HG02943 (cell line): ENCODE measurements around the gene HINT2.

Experiments used
- ATAC-seq: cut with Tn5 transposase; IDR thresholded peaks from one replicate; pipeline ENCODE4 v1.9.1; 2021; ENCODE audit warnings: mild to moderate bottlenecking, low read depth, moderate library complexity; ENCODE audit not compliant: unreplicated experiment

The HINT2 gene

GRCh38 chr9:35841645-35841900 lies 26.7 kb upstream of the HINT2 start:
- ATAC-seq: no peak

DNA sequence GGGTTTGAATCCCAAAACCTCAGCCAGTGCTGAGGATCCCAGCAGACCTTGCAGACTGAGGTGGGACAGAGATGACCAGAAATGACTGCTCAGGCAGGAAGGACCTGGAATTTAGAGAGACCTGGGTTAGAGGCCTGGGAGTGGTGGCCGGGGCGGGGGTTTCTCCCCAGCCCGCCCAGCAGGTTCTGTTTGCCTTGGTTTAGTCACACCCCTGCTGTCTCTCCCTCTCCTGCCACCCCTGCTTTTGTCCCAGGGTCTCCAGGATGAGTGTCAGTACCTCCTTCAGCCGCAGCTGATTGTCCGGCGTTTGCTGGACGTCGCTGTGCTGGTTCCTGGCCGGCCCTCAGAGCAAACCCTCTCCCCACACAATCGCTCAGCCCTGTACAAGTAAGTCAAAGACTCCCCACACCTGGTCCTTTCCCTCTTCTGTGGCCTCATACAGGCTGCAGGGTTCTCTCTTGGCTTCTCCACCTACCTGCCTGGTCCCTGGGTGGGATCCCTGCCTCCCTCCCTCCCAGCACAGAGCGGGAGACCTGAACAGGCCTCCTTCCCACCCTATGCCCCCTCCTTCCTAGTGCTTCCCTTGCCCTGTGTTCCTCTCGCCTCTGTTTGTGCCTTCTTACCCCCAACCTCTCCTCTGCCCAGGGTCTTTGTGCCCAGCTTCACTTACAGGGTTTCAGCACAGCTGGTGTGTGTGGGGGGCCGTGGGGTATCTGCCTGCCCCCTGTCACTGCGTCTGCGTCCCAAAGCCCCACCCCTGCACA lies 26.2 kb upstream of the HINT2 start:
- ATAC-seq: no peak

DNA sequence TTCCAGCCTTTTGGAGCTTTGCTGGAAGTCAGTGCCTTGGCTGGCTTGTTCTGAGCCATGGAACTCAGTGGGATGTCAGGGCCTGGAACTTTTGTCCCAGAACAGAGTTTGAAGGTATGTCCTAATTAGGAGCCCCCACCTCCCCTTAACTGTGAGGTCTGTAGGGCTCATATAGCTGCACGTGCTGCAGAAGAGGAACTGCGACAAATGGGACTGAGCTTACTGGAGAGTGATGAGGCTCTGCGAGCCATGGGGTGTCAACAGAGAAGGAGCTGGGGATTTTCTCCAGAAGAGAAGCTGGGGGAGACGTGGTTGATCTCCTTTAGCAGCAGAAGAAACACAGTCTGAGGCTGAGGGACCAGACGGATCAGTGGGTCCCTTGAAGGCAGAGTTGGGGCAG lies 25.1 kb upstream of the HINT2 start:
- no peak for ATAC-seq

DNA sequence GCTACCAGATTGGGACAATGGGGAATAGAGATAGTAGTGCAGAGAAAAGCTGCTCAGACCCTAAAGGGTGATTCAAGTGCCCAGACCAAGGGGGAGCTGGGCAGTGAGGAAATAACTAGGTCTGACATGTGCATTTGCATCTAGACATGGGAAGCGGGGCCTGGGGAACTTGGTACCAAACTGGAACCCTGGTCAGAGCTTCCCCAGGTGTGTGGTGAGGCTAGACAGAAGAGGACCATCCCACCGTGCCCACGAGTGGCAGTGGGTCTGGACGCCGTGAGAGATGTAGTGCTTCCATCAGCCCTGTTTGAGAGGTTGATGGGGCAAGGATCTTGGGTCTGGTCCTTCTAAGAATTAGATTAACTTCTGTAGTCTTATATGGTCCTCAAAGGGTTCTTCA lies 21.8 kb upstream of the HINT2 start:
- ATAC-seq: no peak

- no peak for ATAC-seq
These were observed 20.9 kb upstream of the HINT2 start for GRCh38 chr9:35835766-35836165.

DNA sequence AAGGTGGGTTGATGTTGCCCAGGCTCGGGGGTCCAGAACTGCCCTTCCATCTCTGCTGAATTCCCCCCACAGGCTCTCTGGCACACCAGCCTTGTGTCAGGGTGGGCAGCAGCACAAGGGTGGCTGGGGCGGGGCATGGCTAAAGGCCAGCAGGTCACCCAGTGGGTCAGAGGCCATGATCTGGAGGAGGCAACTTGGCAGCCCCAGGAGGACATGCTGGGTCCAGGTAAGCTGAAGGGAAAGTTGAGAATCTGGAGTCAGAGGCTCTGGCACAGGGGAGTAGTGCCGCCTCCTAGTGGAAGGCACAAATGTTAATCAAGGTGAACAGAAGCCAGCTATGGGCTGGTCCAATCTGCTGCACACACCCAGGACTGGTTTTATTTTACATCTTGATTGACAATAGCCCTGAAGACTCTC lies 20.4 kb upstream of the HINT2 start:
- ATAC-seq: no peak

DNA sequence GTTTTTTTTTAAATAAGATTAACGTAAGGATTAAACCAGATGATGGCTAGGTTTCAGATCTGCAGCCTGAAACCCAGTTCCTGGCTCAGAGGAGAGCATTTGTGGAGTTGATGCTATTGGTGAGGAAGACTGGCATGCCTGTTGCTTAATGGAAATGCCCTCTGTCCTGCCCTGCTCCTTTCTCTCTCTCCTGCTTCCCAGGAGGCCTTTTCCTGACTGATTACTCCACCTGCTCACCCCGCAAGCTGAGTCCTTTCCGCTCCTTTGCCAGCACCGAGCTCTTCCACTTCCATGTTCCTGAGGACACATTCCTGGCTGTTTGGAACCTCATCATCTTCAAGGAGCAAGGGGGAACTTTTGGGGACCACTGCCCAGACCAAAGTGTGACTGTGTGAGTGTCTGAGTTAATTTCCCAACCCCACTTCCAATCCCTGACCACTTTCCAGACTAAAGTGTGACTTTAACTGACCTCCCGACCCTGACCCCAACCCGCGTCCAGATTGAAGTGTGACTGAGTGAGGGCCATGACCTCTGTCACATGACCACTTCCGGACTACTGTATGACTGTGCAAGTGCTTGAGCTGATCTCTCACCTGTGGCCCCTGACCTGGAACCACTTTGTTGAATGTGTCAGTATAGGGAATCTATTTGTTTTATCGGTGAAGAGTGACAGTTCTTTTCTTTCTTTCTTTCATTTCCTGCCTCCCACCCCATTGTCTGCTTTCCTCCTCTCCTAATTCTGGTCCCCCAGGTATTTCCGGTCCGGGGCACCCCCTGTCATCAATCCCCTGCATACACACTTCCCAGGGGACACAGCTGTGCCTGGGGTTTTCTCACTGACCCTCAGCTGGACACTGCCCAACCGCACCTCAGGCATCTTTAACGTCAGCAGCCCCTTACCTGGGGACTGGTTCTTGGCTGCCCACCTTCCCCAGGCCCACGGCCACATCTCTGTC lies 19.7 kb upstream of the HINT2 start:
- no peak for ATAC-seq

DNA sequence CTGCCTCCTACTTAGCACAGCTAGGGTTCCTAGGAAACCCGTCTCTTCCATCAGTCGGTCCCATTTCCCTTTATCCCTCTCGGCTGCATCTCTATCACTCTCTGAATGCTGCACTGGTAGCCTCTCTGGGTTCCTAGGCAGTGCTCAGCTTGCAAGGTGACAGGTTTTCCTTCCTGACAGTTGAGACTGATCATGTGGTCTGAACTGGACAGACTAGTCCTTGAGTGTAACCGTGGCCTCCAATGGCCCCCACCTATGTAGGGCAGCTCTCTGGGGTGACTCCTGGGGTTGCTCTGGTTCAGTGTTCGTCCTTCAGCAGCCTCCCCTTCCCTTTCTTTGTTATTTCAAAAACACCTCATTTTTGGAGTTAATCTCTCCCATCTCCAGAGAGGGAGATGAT lies 18.0 kb upstream of the HINT2 start:
- ATAC-seq: no peak

- ATAC-seq: no peak
These were observed 16.2 kb upstream of the HINT2 start for GRCh38 chr9:35831040-35831439.

DNA sequence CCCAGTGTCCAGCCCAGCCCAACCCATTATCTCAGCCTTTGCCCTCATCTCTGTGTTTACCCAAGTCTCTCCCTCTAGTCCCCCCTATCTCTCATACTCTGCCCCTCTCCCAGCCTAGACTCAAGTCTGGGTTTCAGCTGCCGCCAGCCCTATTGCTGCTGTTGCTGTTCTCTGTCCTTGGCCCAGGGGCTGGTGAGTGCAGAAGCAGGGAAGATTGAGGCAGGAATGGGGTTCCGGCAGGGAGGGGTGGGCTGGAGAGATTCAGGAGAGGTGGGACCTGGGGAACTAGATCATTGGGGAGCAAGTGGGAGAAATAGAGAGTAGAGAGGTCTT lies 14.9 kb upstream of the HINT2 start:
- ATAC-seq: no peak

DNA sequence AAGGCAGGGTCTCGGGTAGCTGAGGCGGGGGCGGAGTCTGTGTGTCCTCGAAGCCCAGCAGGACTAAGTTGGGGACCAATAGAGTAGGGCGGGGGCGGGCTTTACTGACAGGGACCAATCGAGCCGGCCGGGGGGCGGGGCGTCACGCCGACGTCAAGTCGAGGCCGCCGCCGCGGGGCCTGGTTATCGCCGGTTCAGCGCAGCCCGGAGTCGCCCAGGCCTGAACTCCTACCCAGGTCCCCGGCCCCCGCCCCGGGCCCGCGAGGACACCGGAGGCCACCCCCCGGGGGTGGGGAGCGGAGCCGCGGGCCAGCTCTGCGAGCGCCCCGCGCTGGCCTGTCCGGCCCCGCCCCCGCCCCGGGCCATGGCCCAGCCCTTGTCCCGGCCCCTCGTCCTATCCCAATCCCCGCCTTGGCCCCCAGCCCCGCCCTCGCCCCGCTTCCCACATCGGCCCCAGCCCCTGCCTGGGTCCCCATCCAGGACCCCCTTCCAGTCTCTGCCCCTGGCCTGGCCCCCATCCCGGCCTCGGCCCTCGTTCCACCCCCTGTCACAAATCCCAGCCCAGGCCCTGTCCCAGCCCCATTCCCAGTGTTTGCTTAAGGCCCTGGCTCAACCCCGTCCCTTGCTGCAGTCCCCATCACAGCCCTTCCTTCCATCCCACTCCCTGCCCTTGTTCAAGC lies 14.4 kb upstream of the HINT2 start, which contains the start of gene TMEM8B:
Gene TMEM8B (plus strand): TSS at position 145 of the 680 bp plus-strand sequence. CDS start 220 bp downstream, at position 365.
- peak; percentile 80 for ATAC-seq

GRCh38 chr9:35828716-35829083 lies 13.9 kb upstream of the HINT2 start, which contains the start of gene FAM221B:
TSS of gene FAM221B (minus strand) at chr9:35828732. CDS start at chr9:35826161, 2,571 bp downstream.
- no peak for ATAC-seq

DNA sequence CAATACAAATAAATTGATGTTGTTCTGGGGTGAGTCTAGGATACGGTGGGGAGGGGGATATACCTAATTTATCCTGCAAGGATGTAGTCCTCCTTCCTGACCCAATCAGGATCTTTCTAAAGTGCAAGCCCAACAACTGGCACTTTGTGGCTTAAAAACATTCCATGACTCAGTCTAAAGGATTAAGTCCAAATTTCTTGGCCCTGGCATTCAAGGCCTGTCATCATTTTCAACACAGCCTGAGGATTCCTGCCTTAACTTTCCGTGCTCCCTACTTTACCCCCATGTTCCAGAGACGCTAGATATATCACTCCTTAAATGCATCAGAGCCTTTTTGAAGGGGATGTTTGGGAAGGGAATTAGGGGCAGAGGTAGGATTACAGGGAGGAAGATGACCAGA lies 12.6 kb upstream of the HINT2 start:
- no peak for ATAC-seq

- no peak for ATAC-seq
These were observed 11.3 kb upstream of the HINT2 start for GRCh38 chr9:35826071-35826701.

DNA sequence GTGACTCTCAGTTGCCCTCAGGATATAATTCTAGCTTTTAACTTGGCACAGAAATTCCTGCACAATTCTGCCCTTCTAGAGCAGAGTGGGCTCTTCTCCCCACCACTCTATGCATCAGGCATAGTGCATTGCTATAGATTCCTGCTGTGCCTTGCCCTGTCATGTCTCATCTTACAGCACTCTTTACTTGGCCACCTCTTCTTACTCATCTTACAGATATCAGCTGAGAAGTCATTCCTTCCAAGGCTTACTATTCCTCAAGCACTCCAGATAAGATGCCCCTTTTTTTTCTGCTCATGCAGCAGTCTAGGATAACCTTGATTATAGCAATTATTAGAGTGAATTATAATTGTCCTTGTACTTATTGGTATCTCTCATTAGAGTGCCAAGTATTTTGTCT lies 8.1 kb upstream of the HINT2 start:
- ATAC-seq: no peak

GRCh38 chr9:35820076-35820475 lies 5.2 kb upstream of the HINT2 start:
- ATAC-seq: no peak

DNA sequence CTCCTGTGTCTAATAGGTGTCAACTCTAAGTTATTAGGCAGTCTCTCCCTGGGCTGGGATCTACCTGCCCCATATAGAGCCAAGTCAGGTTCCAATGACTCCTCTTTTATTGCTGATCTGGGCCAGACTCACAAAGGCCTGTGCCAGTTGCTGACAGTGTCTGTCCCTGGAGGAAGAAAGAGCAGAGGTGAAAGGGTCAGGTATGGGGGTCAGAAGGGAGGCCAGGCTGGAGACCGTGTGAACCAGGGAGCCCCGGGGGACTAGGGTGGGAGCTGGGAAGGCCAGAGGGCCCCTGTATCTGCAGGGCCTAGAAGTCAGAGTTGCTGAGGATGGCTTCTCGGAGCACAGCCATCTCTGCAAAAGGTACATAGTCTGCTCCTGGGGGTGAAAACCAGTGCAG lies 3.5 kb upstream of the HINT2 start:
- ATAC-seq: no peak

- ATAC-seq: no peak
These were observed 1.9 kb upstream of the HINT2 start for GRCh38 chr9:35816708-35817107.

DNA sequence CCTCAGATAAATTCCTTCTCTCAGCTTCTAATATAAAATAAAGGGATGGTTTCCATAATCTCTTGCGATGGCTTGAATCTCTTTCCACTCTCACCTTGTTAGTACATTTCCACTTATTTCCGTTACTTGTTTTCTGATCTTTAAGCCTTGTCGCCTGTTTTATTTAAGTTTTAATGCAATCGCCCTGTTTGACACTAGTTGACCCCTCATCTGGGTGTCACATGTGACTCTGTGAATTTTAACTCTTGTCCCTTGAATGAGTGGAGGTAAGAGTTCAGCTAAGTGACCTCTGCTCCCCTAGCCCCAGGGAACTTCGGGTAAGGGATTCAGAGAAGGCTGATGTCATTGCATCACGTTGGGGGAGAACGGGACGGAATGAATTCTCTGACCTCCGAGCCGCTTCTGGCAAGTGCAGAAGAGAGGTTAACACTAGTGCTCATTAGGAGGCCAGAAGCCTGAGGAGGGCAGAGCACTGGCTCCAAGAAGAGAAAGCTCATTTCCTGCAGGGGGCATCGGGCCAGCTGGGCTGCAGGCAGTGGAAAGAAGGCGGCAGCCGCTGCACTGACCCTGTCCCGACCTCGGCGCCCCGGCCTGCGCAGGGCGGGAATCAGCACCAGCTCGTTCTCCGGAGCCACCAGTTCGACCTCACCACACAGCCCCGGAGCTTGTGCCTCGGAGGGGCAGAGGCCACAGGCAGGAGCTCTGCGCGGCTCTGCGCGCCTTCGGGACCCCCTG lies 569 bp downstream of the HINT2 start:
- ATAC-seq: peak; percentile 29

- ATAC-seq: no peak
These were observed 1.3 kb downstream of the HINT2 start for GRCh38 chr9:35813434-35814105.
